ENCODE results near the gene DYNLT2B.

The DYNLT2B gene

GRCh38 chr3:196292286-196292923, 25.6 kb downstream of the DYNLT2B start:
- Histone ChIP-seq H3K27me3 (ENCODE audit: insufficient read depth, low read length) (no peaks in the 10 kb centered on the region), H3K27ac (ENCODE audit: low read depth, low read length, poor library complexity, severe bottlenecking) (no peak overlapping the region), H3F3A (ENCODE audit: insufficient read depth, low read length) (peaks cover 7% of the 10 kb centered on the region; the same call in 1 of the 2 replicates), H3K36me3 (ENCODE audit: insufficient read depth, low read length) (no peaks in the 10 kb centered on the region), H3K79me2 (ENCODE audit: insufficient read depth, low read length) (no peaks in the 10 kb centered on the region), H3K4me3 (ENCODE audit: low read depth, low read length, poor library complexity, severe bottlenecking) (no peak overlapping the region), H4K20me1 (ENCODE audit: insufficient read depth, low read length) (no peaks in the 10 kb centered on the region), H3K4me1 (ENCODE audit: insufficient read depth, low read length, severe bottlenecking) (peaks cover 23% of the 10 kb centered on the region), H3K9me3 (ENCODE audit: low read length) (no peaks in the 10 kb centered on the region), H3K4me2 (ENCODE audit: low read length) (peak overlapping the region; percentile 8; the same call in 1 of the 2 replicates), H3K9ac (ENCODE audit: low read length) (0 out of 2 replicates have a peak overlapping the region, but pooled peaks have one; percentile 8), H3K9me2 (ENCODE audit: low read depth, low read length) (no peaks in the 10 kb centered on the region), H2AFZ (ENCODE audit: low read length) (no peak overlapping the region)
- no peak for TF ChIP-seq EZH2 (IDR thresholded peaks at IDR 0.05; ENCODE audit: borderline replicate concordance, low read length)
- peak; percentile 23; the same call in 1 of the 2 replicates for TF ChIP-seq CTCF (IDR thresholded peaks at IDR 0.05; ENCODE audit: low read length)

GRCh38 chr3:196288141-196288460, 29.9 kb downstream of the DYNLT2B start:
- Histone ChIP-seq H3K9me3 (ENCODE audit: low read length) (no peaks in the 10 kb centered on the region), H3K27me3 (ENCODE audit: insufficient read depth, low read length) (no peaks in the 10 kb centered on the region), H3K4me2 (ENCODE audit: low read length) (peak overlapping the region; percentile 85), H3K4me3 (ENCODE audit: low read depth, low read length, poor library complexity, severe bottlenecking) (peak overlapping the region; percentile 81), H3F3A (ENCODE audit: insufficient read depth, low read length) (peaks cover 3% of the 10 kb centered on the region; the same call in 1 of the 2 replicates), H4K20me1 (ENCODE audit: insufficient read depth, low read length) (no peaks in the 10 kb centered on the region), H2AFZ (ENCODE audit: low read length) (peak overlapping the region; percentile 7; the same call in 1 of the 2 replicates), H3K9me2 (ENCODE audit: low read depth, low read length) (no peaks in the 10 kb centered on the region), H3K4me1 (ENCODE audit: insufficient read depth, low read length, severe bottlenecking) (peaks cover 37% of the 10 kb centered on the region), H3K79me2 (ENCODE audit: insufficient read depth, low read length) (no peaks in the 10 kb centered on the region), H3K9ac (ENCODE audit: low read length) (peak overlapping the region; percentile 84), H3K36me3 (ENCODE audit: insufficient read depth, low read length) (no peaks in the 10 kb centered on the region), H3K27ac (ENCODE audit: low read depth, low read length, poor library complexity, severe bottlenecking) (peak overlapping the region; percentile 30)
- TF ChIP-seq CTCF (IDR thresholded peaks at IDR 0.05; ENCODE audit: low read length) (no peak), EZH2 (IDR thresholded peaks at IDR 0.05; ENCODE audit: borderline replicate concordance, low read length) (no peak)

- peaks cover 3% of the 10 kb centered on the region; the same call in 1 of the 2 replicates for H3F3A ChIP-seq (ENCODE audit: insufficient read depth, low read length)
- H2AFZ ChIP-seq (ENCODE audit: low read length) = peak within 1 kb of the TSS; percentile 7; the same call in 1 of the 2 replicates
- peaks cover 35% of the 10 kb centered on the region for H3K4me1 ChIP-seq (ENCODE audit: insufficient read depth, low read length, severe bottlenecking)
- no peaks in the 10 kb centered on the region for H3K79me2 ChIP-seq (ENCODE audit: insufficient read depth, low read length)
- peak within 1 kb of the TSS; percentile 81 for H3K4me3 ChIP-seq (ENCODE audit: low read depth, low read length, poor library complexity, severe bottlenecking)
- peak within 1 kb of the TSS; percentile 84 for H3K9ac ChIP-seq (ENCODE audit: low read length)
- TF ChIP-seq CTCF (IDR thresholded peaks at IDR 0.05; ENCODE audit: low read length) = no peak
- TF ChIP-seq EZH2 (IDR thresholded peaks at IDR 0.05; ENCODE audit: borderline replicate concordance, low read length) = no peak
- peak within 1 kb of the TSS; percentile 30 for H3K27ac ChIP-seq (ENCODE audit: low read depth, low read length, poor library complexity, severe bottlenecking)
- no peaks in the 10 kb centered on the region for H3K9me2 ChIP-seq (ENCODE audit: low read depth, low read length)
- H3K27me3 ChIP-seq (ENCODE audit: insufficient read depth, low read length) = no peaks in the 10 kb centered on the region
- H3K9me3 ChIP-seq (ENCODE audit: low read length) = no peaks in the 10 kb centered on the region
- no peaks in the 10 kb centered on the region for H4K20me1 ChIP-seq (ENCODE audit: insufficient read depth, low read length)
- H3K36me3 ChIP-seq (ENCODE audit: insufficient read depth, low read length) = no peaks in the 10 kb centered on the region
- peak within 1 kb of the TSS; percentile 85 for H3K4me2 ChIP-seq (ENCODE audit: low read length)
Measured at GRCh38 chr3:196287440-196288140, 30.4 kb downstream of the DYNLT2B start, which contains the start of gene PCYT1A. Gene PCYT1A, minus strand, starts transcription at chr3:196287726. Its CDS starts 17,195 bp downstream, at chr3:196270531.
